G401.6 (cell line): ENCODE measurements around the gene TNFRSF4.
"Not testable (repeated sequence)": the region's sequence is repeated elsewhere in the genome, so short reads cannot be mapped to it uniquely, and the experiment has no call there.

Source experiments
- FAIRE-seq: peaks from 2 replicates; lab custom pipeline; 2012; peaks lifted over from hg19 to GRCh38; lab: Jason Lieb, UNC

The TNFRSF4 gene

DNA sequence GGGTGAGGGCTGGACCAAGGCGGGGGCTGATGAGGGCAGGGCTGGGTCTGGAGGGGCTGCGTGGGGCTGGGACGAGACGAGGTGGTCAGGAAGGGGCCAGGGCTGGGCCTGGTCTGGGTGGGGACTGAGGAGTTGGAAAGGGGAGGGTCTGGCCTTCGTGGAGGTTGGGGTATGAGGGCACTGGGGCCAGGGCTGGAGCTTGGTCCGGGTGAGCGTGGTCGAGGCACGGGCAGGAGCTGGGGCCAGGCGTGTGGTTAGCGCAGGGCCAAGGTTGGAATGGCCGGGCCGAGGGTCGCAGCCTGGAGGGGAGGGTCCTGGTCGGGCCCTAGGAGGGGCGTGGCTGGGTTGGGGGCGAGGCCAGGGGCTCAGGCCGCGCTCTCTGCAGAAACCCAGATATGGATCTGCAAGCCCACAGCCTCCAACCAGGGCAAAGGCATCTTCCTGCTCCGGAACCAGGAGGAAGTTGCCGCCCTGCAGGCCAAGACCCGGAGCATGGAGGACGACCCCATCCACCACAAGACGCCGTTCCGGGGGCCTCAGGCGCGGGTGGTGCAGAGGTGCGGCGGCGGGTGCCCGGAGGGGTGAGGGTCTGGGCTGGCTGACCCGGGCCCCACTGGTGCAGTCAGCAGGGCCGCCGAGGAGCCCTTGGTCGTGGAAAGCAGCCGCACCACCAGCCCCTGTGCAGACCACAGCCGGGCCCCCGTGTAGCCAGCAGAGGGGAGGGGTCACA lies 31.3 kb downstream of the TNFRSF4 start:
- FAIRE-seq, result no peak

DNA sequence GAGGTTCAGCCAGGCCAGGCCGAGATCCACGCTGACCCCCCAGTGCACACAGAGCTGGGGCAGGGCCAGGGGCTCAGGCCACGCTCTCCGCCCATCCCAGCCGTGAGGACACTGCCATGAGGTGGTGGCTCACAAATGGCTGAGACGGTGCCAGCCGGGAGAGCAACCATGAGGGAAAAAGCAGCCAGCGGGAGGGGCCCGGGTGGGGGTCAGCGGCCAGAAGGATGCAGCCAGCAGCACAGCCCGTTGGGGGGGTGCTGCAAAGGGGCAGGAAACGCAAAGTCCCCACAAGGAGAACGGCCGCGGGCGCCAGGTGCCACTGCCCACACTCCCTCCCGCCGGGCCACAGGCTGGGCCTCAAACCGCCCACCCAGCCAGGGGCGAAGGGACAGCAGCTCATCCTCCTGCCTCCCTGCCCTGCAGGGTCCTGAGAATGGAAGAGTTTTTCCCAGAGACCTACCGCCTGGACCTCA lies 32.0 kb downstream of the TNFRSF4 start:
- no peak for FAIRE-seq

DNA sequence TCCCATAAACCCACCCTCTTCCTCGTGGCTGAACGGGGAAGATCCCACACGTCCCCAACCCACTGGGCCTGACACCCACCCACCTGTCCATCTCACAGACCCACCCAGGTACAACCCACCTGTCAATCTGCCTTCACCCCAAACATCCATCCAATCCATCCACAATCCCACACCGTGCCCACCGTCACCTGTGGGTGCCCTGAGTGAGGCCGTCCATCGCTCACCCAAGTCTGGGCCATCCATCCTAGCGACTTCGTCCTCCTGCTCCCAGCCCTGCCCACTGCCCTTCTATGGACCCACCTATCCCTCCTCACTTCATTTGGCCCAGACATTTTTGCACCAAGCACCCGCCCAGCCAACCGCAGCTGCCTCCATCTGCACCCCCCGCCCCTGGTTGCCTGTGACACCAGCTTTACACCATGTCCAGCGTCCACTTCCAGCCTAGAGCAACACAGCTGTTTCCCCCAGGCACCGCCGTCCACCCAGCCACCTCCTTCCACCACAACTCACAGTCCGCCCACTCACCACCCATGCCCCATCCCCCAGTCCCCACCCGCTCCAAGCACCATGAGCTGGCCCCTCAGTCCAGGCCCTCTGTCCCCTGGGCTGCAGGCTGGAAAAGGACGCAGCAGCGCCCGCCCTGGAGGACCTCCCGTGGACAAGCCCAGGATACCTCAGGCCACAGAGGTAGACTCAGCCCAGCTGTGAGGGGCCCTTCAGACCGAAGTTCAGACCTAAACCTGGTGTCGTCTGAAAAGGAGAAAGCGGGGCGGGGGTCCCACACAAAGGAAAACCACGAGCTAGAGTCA lies 32.6 kb downstream of the TNFRSF4 start:
- FAIRE-seq, result no peak

DNA sequence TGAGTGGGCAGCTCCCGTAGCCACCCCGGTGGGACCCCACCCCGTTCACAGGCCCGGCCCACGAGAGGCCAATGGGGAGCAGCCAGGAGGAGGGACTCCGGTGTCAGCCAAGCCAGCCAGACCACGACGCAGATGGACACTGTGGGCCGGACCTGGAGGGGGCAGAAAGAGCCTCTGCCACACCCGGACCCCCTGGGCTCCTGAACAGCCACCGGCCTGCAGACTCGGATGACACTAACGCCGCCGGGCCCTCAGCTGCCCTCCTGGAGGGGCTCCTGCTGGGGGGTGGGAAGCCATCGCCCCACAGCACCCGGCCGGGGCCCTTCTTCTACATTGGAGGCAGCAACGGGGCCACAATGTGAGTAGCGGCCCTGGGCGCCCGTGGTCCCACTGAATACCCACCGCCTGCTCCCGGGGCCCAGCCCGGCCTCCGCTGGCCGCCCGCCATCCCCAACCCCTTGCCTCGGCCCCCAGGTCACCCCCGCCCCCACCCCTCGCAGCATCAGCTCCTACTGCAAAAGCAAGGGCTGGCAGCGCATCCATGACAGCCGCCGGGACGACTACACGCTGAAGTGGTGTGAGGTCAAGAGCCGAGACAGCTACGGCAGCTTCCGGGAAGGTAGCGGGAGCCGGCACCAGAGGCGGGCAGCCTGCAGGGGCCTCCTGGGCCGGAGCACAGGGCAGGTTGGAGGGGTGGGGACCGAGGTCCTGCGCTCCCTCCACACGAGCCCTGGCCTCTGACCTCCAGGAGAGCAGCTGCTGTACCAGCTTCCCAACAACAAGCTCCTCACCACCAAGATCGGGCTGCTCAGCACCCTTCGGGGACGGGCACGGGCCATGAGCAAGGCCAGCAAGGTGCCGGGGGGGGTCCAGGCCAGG lies 33.7 kb downstream of the TNFRSF4 start:
- FAIRE-seq, result no peak

DNA sequence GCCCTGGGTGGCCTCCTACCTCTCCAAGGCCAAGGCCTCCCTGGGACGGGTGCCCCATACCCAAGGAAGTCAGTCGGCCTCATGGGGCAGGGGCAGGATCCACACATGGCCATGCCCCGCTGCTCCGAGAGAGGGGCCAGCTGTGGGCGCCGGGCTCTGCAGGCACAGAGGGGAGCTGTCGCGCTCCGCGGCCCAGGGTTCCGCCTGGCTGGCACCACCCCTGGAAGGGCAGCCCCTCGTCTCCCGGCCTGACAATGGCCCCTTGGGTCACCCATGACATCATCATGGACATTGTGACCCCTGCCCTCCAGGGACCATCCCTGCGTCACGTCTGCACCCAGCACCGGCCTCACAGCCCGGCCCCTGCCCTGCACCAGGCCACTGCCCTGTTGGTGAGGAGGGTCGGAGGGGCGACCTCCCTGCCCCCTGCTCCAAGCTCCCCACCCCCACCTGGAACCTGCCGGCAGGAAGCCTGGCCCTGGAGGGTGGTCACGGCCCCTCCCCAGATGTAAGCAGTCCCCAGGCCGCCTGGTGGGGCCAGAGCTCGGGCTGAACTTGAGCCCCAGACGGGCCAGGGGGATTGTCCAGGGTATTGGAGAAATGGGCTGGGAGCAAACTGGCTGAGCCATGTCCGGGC lies 34.5 kb downstream of the TNFRSF4 start:
- no peak for FAIRE-seq

DNA sequence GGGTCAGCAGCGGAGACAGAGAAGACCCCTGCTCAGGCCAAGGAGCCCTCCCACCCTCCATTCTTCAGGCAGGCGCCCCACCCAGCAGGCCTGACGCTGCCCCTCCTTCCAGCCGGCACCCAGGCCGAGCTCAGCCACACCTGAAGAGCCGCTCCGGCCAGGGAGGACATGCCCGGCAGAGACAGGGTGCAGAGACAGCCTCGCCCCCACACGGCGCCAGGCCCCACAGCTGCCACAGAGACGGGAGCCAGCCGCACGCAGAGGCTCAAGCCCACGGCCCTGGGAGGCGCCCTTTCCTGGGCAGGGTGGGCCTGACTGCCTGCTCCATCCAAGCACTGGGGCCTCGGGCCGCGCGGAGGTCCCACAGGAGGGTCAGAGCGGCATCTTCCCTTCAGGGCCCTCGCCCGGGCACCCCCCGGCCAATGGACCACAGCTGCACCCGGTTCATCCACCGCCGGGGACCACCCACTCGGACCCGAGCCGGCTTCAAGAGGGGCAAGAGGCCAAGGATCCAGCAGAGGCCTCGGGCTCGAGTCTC lies 35.1 kb downstream of the TNFRSF4 start:
- no peak for FAIRE-seq

DNA sequence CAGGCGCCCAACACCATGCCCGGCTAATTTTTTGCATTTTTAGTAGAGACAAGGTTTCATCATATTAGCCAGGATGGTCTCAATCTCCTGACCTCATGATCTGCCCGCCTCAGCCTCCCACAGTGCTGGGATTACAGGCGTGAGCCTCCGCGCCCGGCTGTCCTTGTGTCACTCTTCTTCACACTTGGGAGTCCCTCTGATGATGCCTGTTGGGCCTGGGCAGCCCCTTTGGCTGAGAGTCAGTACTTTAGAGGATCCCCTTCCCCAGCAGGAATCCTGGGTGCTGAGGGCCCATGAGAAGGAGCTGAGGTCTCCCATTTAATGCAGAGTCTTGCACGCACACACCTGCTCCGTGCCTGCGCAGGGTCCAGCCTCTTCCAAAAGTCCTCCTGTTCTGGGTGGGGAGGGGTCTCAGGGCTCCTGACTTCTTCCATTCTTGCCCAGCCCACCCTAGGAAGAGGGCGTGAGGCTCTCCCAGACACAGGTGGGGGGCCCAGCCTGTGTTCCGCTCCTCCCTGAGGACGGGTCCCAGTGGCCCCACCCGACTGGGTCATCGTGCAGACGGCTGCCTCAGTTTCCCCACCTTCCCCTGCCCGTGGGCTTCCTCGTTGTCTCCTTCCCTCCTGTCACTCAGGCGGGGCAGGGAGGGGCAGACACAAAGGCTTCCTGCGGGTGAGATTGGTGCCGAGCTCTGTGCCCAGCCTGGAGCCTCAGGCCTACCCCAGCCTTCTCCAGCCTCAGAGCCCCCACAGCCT lies 36.3 kb downstream of the TNFRSF4 start:
- no peak for FAIRE-seq

DNA sequence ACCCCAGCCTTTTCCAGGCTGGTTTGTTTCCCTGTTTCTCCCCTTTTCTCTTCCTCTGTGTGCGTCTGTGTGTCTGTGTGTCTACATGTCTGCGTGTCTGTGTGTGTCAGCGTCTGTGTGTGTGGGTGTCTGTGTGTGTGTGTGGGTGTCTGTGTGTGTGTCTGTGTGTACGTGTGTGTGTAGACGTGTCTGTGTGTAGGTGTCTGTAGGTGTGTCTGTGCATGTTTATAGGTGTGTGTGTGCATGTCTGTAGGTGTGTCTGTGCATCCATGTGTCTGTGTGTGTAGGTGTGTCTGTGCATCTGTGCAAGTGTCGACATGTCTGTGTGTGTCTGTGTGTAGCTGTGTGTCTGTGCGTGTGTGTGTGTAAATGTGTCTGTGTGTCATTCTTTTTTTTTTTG lies 37.0 kb downstream of the TNFRSF4 start:
- FAIRE-seq, result no peak

DNA sequence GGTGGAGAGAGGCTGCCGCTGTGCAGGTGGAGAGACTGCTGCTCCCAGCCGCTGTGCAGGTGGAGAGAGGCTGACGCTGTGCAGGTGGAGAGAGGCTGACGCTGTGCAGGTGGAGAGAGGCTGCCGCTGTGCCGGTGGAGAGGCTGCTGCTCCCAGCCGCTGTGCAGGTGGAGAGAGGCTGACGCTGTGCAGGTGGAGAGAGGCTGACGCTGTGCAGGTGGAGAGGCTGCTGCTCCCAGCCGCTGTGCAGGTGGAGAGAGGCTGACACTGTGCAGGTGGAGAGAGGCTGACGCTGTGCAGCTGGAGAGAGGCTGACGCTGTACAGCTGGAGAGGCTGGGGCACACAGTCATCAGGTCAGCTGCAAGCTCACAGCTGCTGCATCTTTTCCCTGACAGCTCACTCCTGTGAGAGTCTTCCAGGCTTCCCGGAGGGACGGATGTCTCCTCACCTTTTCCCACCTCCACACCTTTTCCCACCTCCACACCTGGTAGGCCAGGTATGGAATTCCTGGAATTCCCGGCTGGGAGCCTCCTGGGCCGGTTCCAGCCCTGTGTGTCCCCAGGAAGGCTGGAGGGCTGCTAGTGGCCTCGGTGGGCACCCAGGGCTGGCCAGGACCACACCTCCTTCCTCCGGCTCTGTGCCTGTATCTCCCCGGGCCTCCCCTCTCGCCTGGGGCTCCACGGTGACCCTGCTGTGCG lies 37.7 kb downstream of the TNFRSF4 start:
- not testable (repeated sequence) for FAIRE-seq

DNA sequence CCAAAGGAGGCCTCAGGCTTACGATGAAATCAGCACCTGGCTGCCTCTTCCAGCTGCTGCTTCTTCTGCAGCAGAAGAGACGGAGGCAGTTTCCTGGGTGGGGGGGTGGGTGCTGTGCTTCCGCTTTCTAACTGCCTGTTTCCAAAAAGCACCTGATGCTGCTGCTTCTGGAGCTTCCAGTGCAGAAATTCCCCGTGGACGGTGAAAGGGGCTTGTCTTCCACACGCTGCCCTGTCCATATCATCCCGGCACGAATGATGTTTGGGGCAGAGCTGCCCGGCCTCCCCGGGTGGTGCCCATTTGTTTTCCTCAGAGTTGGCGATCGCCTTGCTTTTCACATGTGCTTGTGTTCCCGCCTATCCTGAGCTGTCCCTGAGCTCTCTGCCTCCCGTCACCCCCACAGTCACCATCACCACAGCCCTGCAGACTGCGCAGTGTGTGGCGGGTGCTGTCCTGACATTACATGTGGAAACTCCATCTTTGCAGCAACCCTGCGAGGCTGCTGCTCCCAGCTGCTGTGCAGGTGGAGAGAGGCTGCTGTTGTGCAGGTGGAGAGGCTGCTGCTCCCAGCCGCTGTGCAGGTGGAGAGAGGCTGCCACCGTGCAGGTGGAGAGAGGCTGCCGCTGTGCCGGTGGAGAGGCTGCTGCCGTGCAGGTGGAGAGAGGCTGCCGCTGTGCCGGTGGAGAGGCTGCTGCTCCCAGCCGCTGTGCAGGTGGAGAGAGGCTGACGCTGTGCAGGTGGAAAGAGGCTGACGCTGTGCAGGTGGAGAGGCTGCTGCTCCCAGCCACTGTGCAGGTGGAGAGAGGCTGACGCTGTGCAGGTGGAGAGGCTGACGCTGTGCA lies 38.5 kb downstream of the TNFRSF4 start:
- no peak for FAIRE-seq

DNA sequence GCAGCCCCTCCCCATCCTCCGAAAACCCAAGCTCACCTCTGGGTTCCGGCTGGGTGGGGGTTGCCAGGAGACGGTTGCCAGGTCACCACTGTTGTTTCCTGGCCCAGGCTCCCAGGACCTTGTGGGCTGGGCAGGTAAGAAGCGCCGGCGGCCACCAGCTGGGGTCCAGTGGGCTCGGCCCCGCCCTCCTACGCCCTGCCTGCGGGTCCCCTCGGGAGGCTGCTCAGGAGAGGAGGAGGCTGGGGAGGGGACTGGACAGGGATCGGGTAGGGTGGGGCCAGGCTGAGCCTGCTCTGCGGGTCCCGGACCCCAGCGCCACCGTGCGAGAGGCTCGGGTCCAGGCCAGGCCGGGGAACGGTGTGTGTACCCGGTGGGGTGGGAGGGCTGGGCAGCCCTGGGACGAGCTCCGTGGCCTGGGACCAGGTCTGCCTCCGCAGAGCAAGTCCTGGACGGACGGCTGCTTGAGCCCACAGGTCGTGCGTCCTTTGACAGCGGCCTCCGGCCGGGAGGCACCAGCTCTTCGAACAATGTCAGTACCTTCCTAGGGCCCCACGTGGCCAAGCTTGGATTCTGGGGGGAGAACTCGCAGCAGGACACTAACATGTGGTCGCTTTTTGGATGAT lies 40.0 kb downstream of the TNFRSF4 start, which contains the start of gene TTLL10:
TTLL10 (plus strand) TSS at position 88 of the 623 bp plus-strand sequence. CDS start 5,336 bp downstream, outside the sequence.
- no peak for FAIRE-seq

DNA sequence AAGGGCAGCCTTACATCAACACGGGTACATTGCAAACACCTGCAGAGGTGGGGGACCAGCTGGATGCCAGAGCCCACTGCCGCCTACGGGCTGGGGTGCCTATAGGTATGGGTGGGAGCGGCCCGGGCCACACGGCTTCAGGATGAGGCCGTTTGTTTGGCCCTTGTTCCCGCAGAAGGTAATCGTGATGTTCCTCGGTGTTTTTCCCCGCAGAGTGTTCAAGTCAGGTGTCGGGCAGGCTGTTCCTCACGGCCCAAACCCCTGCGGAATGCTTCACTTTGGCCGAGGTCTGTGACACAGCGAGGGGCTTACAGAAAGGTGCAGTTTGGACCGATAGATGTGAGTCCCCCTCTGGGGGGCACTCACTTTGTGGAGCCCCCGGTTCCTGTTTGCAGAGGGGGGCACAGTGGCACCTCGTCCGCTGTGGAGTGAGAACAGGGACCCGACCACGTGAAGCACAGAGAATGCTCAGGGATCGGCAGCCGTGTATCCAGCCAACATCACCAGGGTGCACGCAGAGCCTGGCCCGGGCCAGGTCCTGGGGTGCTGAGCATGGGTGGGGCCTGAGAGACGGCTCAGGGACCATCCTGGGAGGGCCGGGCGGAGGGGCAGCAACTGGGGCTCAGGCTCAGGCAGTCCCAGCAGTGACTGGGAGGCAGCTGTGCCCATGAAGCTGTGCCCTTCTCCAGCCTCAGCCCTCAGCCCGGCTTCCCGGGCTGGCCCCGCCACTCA lies 40.7 kb downstream of the TNFRSF4 start:
- FAIRE-seq, result no peak

DNA sequence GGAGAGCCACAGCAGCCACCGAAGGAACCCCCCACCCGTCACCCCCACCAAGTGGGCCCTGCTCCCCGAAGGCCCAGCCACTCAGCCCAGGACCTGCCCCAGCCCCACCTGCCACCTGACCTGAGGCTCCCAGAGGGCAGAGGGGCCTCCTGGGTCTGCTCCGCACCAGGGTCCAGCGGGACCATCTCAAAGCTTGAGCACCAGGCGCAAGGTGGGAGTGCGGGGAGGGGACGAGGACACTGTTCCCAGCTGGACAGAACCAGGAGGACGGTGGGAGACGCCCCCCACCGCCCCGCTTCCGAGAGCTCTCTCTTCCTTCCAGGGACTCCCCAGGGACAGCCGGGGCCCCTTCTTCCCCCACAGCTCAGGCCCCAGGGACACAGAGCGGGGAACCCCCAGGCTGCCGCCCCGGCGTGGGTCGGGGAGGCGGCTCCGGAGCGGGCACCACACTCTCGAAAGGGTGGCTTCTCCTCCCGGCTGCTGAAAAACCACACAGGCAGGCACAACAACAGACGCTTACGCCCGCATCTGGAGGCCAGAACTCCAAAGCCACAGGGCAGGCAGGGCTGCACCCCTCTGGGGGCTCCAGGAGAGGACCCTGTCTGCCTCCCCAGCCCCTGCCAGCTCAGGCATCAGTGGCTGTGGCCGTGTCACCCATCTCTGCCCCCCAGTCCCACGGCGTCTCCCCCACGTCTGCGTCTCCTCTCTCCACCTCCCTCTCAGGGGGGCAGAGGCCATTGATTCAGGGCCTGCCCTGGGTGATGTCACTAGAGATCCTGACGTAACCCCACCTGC lies 42.2 kb downstream of the TNFRSF4 start:
- no peak for FAIRE-seq

DNA sequence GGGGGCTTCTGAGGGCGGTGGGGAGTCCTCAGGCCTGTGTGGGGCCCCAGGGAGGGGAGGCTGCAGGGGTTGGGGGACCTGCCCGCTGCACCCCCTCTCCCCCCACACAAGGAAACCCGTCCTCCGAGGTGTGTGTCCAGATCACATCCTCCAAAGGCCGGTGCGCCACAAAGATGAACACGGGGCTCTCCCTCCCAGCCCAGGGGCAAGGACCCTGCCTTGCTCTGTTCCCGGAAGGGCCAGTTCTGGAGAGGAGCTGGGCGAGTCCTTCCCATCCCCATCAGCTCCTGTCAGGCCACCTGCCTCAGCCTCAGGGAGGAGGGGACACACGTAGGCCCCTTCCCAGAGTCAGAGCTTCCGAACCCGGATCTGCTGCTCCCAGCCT lies 42.8 kb downstream of the TNFRSF4 start:
- no peak for FAIRE-seq

DNA sequence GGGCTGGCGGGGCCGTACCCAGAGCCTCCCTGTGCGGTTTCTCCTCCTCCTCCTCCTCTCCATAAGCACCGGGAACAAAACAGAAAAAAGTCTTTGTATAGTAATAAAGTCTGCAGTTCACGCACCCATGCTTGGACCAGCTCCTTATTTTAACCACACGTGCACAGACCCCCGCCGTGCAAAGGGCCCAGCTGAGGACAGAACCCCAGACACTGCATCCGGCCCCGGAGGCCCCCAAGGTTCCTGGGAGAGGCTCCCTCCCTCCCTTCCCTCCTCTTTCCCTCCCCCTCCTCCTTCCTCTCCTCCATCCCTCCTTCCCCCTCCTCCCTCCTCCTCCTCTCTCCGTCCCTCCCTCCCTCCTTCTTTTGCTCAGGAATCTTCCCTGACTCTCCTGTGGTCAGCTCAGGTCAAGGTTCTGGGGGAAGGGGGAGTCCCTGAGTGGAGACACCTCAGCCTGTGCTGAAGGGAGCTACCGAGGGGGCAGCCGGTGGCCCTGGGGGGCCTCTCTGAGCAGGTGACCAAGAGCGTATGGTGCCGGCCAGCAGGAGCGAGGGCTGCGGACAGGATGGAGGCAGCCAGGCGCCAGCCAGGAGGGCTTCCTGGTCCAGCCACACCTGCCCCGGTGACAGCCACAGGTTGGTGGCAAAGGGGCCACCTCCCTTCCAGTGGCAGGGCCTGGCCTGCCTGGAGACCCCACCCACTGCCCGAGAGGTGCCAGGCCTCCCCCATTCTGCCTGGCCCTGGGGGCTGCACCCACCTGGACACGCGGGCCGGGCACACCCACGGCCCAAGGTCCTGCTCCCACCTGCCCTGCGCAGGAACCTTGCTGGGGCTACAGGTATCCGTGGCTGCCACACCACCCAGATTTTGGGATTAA lies 43.5 kb downstream of the TNFRSF4 start:
- FAIRE-seq, result no peak
